HG03565 (cell line): ENCODE measurements around the gene NEURL1B.
"Not testable (repeated sequence)": the region's sequence is repeated elsewhere in the genome, so short reads cannot be mapped to it uniquely, and the experiment has no call there.

Experiments used
- ATAC-seq: cut with Tn5 transposase; IDR thresholded peaks from one replicate; pipeline ENCODE4 v1.9.1; 2021; ENCODE audit warnings: mild to moderate bottlenecking, moderate library complexity; ENCODE audit not compliant: unreplicated experiment

Gene NEURL1B

DNA sequence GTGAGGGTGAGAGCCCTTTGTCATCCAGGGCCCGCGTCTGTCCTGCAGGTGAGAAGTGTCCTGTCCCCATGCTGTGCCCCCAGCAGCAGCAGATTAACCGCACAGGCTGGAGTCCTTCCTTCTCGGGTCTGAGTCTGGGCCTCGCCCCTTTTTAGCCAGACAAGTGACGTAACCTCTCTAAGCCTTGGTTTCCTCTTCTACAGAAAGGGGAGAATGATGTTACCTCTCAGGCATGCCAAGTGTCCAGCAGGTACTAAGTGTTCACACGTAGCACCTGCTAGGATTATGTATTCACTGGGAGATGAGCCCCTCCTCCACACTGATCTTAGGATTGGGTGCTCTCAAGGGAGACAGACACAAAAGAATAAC, 6.9 kb downstream of the NEURL1B start:
- ATAC-seq, result no peak

DNA sequence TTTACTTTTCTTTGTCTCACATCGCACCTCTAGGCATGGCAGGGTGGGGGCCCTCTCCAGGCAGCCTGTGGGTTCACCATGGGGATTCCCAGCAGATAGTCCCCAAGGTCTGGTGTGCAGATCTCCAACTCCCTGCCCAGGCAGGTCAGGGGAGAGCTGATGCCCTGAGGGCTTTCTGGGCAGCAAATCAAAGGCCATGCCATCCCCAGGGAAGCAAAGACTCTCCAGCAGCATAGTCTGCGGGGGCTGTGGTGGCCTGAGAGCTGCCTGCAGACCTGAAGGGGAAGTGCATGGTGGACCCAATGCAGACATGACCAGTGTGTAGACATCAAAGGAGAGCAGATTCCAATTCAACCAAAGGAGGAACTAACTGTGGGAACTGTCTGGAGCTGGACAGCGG, 7.7 kb downstream of the NEURL1B start:
- ATAC-seq, result no peak

DNA sequence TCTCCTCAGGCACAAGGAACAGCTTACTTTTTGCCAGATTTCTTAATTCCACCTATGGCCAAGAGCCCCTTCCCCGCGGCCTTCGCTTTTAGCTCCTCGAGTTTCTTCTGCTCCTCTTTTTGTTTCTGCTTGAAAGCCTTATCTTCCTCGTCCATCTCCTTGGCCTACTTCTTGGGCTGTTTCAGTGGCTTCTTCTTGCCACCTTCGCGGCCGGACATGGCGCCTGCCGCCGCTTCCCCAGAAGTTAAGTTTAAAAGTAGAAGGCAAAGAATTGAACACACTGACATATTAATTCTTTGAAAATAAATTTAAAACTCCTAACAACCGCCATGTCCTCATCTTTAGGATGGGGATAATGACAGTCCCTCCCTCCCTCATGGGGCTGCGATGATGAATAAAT, 15.4 kb downstream of the NEURL1B start:
- ATAC-seq, result not testable (repeated sequence)

DNA sequence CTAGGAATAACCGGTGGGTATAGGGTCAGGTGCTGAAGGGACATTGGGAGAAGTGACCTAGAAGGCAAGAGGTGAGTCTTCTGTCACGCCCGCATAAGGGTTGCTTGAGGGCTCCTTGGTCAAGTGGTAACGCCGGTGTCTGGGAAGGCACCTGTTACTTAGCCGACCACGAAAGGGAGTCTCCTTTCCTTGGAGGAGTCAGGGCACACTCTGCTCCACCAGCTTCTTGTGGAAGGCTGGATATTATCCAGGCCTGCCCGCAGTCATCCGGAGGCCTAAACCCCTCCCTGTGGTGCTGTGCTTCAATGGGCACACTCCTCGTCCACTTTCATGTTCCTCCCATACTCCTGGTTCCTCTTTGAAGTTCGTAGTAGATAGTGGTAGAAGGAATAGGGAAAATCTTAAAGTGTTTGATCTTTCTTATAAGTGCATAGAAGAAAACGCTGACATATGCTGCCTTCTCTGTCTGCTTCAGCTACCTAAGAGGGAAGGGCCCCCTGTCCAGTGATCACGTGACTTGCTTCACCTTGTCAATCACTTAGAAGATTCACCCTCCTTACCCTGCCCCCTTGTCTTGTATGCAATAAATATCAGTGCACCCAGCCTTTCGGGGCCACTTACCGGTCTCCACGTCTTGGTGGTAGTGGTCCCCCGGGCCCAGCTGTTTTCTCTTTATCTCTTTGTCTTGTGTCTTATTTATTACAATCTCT, 16.6 kb downstream of the NEURL1B start:
- not testable (repeated sequence) for ATAC-seq

DNA sequence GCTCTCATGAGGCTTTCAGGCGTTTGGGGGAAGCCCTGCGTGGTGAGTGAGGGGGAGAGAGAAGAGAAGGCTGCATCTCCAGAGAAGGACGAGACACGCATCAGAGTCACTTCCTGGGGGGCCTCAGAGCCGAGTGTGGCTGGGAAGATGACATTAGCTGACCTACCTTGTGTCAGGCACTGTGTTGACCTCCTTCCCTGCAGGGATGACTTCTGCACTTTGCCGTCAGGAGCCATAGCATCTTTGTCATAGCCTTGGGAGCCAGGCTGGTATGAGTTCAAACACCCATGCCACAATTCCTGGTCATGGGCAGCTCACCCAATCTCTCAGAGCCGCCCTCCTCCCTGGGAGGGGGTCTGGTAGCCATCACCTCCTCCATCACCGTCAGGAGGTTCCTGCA, 17.3 kb downstream of the NEURL1B start:
- no peak for ATAC-seq

DNA sequence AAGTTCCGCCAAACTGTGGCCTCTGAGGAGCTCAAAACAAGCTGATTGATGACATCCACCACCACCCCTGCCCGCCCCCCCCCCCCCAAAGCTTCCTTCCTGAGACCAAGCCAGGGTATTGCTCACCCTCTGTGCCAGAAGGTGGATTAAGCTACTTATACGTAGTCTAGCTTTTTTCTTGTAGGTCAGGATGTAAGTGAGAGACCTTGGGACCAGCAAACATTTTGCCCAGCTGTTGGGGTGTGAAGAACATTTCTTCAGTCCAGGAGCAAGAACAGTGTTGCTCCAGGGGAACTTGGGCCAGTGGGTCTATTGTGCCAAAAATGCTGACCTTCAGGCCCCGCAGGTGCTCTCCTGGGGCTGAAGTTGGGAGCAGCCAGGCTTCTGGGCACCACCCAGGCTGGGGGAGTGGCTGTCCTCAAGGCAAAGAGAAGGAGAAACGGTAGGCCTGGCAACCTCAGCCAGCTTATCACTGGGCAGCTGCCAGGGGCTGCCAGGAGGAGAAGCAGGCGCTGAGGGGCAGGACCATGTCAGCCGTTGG, 18.0 kb downstream of the NEURL1B start:
- no peak for ATAC-seq

DNA sequence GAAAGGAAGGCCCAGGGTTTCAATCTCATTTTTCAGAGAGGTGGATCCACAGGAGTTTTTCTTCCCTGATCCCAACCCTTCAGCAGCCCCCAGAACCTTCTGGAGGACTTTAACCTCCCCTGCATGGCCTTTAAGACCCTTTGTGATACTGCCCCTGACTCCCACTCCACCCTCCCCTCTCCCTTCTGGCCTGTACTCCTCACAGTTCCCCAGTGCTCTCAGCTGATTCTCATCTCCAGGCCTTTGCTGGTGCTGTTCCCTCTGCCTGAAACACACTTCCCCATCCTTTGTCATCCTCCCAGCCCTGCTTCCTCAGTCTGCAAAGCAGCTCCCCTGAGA, 18.5 kb downstream of the NEURL1B start:
- no peak for ATAC-seq

DNA sequence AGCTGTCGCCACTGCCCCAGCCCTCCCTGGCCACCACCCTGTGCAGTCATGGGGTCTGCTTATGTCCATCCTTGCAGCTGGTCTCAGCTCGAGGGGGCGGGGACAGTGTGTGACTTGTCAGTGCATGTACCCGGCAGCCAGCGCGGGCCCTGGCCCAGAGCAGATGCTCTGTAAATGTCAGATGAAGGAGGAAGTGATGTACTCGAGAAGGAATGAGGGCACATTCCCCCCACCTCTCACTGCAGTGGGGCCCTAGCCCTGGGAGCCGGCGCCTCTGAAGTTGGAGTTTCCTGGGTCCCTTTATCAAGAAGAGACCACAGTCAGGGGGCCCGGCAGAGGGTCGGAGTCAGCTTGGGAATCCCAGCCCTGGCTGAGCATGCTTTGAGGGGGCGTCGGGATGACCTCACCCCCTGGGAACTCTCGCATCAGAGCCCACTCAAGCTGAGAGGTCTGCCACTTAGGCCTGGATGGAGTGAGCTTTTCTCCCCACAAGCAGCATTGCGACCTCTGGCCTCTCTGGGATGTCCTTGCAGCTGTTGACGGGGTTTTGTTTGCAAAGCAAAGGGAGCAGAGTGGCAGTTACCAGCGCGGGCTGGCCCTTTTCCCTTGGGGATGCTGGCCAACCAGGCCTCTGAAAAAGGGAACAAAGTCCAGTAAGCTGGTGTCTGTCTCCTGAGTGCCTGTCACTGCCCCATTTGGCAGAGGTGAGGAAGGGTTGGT, 19.0 kb downstream of the NEURL1B start:
- ATAC-seq, result no peak

DNA sequence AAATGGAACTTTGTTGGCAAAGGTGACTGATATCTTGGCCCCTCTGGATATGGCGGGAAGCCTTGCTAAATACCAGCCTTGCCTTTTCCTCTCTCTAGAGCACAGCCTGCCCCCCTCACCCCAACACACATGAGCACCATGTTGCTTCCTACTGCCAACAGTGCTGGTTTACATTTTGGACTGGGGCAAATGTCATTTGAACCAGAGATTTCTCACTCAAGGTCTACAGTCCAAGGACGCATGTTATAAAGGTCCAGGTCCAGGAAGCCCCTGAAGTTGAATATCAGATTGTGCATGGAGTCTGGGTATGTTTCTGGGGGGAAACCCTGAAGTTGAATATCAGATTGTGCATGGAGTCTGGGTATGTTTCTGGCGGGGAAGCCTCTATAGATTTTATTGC, 19.9 kb downstream of the NEURL1B start:
- ATAC-seq, result no peak

DNA sequence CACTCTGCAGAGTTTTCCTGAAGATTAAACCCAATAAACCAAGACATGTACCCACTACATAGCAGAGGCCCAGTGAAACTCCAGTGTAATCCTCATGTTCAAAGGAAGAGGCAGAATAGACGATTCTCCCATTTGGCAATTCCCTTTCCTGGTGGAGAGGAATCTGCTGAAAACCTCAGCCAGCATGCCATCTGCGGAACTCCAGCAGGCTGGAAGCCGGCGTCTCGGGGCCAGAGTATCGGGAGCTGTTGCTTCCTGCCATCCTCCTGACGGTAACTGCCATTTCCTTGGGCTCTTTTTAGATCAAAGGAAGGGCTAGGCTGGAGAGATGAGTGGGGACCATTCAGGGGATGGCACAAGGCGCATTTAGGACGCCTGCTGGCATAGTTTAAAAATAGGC, 20.5 kb downstream of the NEURL1B start:
- no peak for ATAC-seq

DNA sequence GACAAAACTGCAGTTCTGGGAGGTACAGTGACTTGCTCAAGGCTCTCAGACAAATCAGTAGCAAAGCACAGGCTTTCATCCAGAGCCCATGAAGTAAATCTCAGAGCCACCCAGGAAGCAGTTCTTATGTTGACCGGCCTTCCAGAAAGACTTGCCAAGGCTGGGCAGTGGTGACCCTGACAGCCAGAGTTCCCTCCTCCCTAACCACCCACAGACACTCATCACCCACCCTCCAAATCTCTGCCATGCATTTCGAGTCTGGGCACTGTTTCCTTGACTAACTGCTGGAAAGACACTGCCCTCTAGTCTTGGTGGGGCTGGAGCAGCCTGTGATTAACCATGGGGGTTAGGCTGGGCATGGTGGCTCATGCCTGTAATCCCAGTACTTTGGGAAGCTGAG, 21.5 kb downstream of the NEURL1B start:
- ATAC-seq, result no peak

DNA sequence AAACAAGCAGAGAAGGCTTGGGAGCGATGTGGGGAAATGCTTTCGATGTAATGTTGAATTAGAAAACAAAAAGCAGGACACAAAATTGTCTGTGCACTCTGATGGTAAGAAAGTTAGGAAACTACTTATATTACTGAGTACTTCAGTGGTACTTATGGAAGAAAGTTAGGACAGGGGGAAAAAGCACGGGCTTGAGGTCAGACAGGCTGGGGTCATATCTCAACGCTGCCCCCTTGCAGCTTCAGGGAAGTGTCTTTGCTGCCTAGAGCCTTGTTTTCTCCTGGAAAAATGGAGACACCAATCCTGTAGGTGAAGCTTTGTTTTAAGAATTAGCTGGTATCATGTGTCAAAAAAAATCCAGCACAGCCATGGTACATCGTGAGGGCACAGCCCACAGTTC, 23.0 kb downstream of the NEURL1B start:
- ATAC-seq, result no peak

DNA sequence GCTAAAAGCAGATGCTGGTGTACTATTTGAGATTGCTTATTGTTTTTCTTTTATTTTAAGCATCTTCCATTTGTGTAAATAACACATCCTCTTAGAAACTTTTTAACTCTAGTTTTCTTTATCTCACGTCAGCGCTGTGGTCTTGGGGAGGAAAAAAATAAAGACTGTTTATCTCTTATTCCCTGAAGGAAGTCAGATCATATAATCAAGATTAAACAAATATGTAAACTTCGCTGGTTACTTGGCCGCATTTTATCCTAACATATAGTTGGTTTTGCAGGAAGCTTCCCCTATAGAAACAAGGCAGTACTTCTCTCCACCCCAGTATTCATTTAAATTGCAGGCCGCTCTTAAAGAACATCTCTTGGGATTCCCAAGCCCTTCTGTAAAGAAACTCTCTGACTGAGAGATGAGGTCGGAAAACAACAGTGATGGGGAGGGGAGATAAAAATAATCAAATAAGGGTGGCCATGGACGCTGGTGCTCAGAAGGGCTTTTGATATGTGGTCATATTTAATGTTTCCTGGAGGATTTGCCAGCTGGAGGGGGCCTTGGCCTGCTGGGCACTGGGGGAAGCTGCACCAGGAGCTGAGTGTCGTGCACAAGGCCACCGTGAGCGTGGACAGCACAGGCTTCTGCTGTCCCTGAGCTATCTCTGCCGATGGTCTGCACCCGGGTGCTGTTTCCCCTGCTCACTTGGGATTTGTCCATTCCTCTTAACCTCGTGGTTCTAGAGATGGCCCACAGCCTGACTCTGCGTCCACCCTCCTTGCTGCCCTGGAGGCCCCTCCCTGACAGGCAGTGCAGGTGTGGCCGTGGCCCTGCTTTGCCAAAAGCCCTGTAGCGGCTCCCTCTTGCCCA, 23.8 kb downstream of the NEURL1B start:
- ATAC-seq, result no peak

DNA sequence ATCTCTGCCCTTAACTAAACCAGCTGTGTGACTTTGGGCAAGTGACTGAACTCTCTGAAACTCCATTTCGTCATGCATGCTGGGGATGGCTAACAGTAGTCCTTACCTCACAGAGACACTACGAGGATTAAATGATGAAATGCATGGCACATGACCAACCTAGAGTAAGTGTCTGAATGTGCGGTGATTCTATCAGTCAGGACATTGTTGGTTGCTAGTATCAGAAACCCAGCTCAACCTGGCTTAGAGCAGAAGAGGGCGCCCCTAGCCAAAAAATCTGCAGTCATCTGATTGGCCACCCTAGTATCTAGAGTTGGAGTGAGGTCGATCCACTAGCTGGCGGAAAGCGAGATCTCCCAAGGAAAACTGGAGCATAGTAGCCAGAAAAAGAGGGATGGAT, 25.2 kb downstream of the NEURL1B start:
- no peak for ATAC-seq

DNA sequence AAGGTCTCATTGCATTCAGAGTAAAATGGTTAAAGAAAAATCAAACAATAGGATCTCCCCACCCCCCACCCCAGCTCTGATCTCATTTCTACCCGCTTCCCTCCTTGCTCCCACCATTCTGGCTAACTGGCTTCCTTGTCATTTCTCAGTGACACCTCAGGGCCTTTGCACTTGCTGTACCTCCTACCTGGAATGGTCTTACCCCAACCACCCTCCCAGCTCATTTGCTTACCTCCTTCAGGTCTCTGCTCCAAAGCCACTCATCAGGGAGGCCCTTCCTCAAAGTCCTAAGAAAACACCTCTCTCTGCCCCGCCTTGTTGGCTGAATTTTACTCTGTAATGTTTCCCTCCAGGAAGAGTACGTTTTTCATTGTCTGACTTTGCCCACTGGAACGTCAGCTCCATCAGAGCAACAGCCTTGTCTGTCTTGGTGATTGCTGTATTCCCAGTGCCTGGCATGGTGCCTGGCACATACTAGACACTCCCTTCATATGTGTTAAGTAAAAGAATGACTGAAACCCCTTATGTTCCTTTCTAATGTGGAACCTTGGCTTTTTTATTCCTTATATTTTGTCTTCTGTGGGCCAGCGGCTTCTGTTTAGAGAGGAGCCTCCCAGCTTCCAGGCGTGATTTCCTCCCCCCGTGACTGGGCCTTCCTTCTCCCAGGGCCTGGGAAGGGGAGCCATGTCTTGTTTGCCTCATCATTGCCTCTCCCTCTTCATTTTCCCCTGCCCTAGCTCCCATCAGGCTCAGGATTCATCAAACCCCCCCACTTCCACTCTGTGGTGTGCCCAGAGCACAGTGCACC, 26.9 kb downstream of the NEURL1B start:
- ATAC-seq, result no peak

DNA sequence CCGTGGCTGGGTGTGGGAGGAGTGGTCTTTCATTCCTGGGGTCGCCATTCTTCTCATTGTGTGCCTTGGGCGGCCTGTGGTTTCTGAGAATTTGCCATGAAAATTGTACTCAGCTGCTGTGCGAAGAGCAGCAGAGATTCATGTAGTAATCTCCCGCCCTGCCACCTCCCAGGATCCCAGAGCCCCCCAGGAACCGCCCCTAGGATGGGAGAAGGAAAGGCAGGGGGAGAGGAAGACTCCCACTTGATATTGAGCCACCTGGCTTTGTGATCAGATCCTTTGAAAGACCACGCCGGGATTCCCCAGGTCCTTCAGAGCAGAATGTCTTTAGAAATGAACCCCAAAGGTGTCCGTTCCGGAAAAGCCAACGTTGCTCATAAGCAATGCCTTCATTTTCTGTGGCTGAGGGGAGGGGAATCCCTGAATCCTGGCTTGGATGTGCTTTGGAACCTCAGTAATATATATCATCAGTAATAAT, 27.6 kb downstream of the NEURL1B start:
- ATAC-seq, result no peak

DNA sequence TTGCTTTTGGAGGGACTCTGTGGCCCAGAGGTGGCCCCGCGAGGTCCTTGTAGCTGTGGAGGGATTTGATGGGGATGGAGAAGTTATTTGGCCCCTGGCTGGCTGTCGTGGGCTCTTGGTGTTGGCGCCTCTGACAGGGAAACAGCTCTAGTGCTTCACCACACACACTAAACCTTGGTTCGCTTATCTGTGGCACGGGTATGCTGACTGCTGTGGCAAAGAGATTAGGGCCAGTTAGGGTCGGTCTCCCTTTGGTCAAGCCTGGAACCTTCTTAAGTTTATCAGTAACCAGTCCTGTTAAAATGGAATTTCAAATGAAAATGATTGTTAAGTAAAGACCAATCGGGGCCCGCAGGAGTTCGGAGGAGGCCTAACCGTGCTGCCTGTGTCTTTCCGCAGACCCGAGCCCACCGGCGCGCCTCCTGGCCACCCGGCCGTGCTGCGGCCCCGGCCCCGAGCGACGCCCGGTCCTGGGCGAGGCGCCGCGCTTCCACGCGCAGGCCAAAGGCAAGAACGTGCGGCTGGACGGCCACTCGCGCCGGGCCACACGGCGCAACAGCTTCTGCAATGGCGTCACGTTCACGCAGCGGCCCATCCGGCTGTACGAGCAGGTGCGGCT, 28.4 kb downstream of the NEURL1B start:
- ATAC-seq, result no peak

DNA sequence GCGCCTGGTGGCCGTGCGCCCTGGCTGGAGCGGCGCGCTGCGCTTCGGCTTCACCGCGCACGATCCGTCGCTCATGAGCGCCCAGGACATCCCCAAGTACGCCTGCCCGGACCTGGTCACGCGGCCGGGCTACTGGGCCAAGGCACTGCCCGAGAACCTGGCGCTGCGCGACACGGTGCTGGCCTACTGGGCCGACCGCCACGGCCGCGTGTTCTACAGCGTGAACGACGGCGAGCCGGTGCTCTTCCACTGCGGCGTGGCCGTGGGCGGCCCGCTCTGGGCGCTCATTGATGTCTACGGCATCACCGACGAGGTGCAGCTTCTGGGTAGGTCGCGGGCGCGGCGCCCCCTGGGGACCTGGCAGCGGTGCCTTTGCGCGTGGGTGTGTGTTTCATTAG, 28.9 kb downstream of the NEURL1B start:
- ATAC-seq, result no peak

DNA sequence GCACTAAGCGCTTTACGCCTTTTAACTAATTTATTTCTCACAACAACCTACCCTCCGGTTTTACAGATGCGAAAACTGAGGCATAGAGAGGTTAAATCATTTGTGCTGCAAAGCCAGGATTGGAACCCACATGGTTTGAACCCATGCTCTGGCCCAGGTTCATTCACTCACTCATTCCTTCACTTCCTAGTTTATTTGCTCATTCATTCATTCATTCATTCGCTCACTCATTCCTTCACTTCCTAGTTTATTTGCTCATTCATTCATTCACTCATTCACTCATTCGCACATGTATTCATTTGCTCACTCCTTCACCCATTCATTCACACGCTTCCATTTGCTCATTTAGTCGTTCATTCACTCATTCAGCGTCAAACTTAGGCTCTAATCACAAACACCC, 29.4 kb downstream of the NEURL1B start:
- ATAC-seq, result no peak

DNA sequence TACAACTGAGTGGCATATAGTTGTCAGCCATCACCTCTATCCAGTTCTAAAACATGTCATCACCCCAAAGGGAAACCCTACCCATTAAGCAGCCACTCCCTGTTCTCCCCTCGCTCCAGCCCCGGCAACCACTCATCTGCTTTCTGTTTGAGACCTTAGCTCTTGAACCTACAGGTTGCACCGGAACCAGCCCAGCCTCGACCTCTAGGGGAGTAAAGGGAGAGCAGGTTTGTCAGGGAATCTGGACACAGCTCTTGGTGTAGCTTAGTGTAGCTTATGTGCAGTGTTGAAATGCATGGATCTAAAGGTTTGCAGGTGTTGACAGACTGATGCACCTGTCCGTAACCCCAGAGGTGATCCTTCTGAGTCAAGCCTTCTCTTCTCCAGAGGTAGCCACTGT, 30.0 kb downstream of the NEURL1B start:
- ATAC-seq, result no peak
